Fibroblast of peridontal ligament (primary cell): Measurements from ENCODE around the gene GNE.
"Not testable (repeated sequence)": the region's sequence is repeated elsewhere in the genome, so short reads cannot be mapped to it uniquely, and the experiment has no call there.

Source experiments
- DNase-seq: peaks from one replicate; pipeline ENCODE4 v3.0.0-alpha.2; 2010; ENCODE audit errors: extremely low read depth

Gene GNE

GRCh38 chr9:36264896-36265295 is 6.6 kb upstream of the GNE start:
- no peak for DNase-seq

DNA sequence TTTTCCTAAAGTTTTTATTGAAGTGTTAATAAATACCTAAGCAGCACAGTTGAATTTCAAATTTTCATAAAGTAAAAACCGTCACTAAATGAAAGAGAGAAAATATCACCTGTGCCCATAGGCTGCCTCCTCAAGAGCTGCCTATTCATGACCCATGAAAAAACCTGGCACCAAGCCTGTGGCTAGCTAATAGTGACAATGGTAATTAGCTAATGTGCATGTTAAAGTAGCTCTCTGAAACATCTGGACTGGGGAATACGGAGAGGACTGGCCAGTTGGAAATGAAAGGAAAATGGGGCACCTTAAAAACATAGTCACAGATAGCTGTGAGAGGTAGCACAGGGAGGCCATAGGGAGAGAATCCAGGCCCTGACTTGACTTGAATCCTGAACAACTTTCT is 5.4 kb upstream of the GNE start:
- no peak for DNase-seq

- DNase-seq: peak; percentile 38
These were observed 817 bp upstream of the GNE start for GRCh38 chr9:36258996-36259533.

GRCh38 chr9:36251428-36251827 is 6.8 kb downstream of the GNE start:
- no peak for DNase-seq

GRCh38 chr9:36250079-36250478 is 8.2 kb downstream of the GNE start:
- no peak for DNase-seq

DNA sequence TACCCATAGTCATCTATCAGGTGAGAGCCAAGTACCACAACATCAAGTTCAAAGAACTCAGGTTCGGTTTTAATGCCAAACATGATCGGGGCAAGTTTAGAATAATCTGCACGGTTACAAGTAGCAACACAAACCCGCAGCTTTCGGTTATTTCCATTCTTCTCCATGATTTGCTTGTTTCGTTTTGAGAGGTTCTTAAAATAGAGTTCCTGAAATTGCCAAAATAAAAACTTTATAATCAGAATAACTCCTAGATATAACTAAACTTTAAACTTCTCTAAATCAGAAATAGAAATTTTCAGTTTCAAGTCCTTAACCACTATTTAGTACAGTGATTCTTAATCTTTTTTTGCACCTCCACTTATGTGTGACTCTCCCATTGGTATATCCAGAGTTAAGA is 9.1 kb downstream of the GNE start:
- no peak for DNase-seq

DNA sequence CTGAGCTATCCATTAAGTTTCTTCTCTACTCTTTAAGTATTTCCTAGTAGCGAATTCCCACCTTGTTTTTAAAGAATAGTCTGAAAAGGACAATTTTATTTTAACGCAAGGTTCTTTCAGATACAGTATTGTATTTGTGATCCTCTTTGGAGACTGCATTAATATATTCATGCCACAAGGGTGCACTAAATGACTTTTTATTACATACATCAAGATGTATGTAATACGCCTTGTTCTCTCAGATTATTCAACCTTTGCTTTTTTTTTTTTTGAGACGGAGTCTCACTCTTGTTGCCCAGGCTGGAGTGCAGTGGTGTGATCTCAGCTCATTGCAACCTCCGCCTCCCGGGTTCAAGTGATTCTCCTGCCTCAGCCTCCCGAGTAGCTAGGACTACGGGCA is 10.2 kb downstream of the GNE start:
- peak; percentile 57 for DNase-seq

GRCh38 chr9:36247356-36247755 is 10.9 kb downstream of the GNE start:
- DNase-seq: no peak

DNA sequence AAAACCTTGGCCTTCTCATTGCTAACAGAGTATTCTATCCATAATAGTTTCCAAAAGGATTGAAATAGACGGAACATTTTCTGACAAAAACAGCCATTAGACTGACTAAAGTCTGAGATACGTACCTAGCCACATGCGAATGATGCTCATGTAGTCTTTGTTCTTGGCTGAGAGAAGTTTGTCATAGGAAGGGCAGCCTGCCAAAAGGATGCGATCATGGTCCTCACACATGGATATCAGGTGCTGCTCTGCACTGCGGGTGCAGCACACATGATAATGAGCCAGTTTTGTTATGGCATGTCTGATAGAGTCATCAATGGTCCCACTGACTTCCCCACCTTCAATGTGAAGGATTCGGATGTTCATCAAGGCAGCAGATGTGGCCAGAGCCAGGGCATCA is 12.3 kb downstream of the GNE start:
- no peak for DNase-seq

DNA sequence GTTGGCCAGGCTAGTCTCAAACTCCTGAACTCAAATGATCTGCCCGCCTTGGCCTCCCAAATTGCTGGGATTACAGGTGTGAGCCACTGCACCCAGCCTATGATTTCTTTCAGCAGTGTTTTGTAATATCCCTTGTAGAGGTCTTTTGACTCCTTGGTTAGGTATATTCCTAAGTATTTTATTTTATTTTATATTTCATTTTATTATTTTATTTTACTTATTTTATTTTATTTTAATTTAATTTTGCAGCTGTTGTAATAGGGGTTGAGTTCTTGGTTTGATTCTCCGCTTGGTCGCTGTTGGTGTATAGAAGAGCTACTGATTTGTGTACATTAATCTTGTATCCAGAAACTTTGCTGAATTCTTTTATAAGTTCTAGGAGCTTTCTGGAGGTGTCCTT is 18.6 kb downstream of the GNE start:
- DNase-seq: not testable (repeated sequence)

- not testable (repeated sequence) for DNase-seq
These were observed 19.0 kb downstream of the GNE start for GRCh38 chr9:36239205-36239604.

- no peak for DNase-seq
These were observed 21.0 kb downstream of the GNE start for GRCh38 chr9:36237230-36237629.

DNA sequence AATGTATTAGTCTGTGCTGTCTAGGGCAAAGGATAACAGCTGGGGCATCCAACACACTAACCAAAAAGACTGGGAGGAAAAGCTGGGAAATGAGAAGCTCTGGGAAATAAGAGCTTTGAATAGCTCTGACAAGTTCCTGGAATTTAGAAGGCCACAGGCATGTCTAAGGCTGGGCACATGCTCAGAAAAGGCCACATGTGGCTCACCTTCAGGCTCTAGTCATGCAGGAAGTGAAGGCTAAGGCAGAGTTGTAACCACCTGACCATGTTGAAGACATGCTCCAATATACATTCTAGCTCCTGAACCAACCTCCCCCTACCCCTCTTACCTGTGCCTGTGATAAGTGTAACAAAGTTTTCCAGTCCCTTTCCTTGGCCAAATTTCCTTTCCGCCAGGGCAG is 35.8 kb downstream of the GNE start:
- peak; percentile 20 for DNase-seq

GRCh38 chr9:36221667-36222066 is 36.6 kb downstream of the GNE start:
- no peak for DNase-seq

GRCh38 chr9:36218411-36218901 is 39.8 kb downstream of the GNE start:
- DNase-seq: no peak

DNA sequence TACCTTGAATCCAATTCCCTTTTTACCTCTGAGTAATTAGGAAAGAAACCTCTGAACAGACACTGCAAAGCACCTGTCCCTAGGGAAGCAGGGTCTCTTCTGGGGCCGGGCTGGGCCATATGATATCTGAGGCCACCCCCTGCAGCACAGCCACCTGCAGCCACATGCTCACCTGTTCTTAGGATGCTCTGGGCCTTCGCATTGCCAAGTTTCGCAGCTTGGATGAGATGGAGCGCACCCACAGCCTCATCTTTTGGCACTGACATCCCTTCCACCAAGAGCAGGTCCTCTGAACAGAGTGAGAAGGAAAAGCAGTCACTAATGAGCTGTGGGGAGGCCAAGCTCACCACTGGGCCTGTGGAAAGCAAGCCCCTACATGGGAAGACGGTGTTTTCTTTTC is 40.2 kb downstream of the GNE start:
- no peak for DNase-seq

GRCh38 chr9:36217256-36217968 is 40.8 kb downstream of the GNE start:
- DNase-seq: no peak

DNA sequence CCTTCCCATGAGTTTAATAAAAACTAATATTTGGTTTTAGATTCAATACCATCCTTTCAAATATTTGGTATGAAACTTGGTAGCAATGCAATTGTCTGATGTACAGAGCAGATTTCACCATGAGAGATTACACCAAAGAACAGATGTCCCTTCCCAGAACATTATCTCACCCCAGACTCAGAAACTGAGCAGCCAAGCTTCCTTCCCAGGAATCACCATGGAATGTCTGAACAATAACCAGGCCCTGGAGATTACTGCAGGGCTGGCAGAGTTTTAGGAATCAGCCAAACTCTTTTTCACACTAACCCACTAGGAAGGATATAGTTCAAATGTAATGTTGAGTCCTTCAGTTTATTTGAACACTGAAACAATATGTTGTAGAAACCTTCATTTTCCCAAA is 43.7 kb downstream of the GNE start:
- DNase-seq: peak; percentile 83

DNA sequence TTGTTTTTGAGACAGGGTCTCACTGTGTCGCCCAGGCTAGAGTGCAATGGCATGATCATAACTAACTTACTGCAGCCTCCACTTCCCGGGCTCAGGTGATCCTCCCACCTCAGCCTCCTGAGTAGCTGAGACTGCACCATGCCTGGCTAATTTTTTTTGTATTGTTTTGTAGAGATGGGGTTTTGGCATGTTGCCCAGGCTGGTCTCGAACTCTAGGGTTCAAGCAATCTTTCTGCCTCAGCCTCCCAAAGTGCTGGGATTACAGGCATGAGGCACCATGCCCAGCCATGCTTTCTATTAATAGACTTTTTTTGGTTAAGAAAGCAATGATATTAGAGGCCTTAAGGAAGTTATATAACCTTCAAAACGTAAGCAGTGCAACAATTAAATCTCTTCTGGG is 44.3 kb downstream of the GNE start:
- no peak for DNase-seq

GRCh38 chr9:36213387-36213786 is 44.9 kb downstream of the GNE start:
- no peak for DNase-seq

GRCh38 chr9:36211510-36211909 is 46.7 kb downstream of the GNE start:
- no peak for DNase-seq

GRCh38 chr9:36210722-36211121 is 47.5 kb downstream of the GNE start:
- no peak for DNase-seq

DNA sequence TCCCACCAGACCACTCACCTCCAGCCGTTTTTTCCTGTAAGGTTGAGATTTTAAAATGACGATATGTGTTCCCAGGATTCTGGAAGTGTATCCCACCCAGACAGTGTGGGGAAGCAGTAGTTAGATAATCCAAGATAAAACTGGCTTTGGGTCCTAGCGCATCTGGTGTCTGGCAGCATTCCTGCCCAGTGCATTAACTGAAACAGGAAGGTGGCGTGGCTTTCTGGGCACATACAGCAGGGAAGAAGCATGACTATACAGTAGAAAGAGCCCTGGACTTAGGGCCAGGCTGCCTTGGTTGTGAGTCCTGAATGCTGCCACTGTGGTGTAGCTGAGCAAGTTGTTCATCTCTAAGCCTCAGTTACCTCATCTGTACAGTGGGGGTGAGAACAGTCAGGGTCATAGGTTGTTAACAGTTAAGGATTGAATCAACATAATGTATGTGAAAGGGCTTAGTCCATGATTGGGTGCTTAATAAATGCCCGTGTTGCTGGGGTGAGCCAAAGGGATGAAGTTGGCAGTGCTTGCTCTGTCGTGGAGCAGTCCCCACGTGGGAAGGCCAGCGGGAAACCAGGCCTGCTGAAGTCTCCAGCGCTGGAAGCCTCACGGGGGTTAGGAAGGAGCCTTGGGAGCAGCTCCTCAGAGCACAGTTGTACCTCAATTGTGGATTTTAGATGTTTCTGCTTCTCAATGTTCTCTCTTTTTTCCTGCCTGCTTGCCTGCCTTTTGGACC is 49.6 kb downstream of the GNE start:
- DNase-seq: no peak
